HG02973 (cell line): ENCODE measurements around the gene OR56B4.
"Not testable (repeated sequence)": the region's sequence is repeated elsewhere in the genome, so short reads cannot be mapped to it uniquely, and the experiment has no call there.

Source experiments
- ATAC-seq: cut with Tn5 transposase; IDR thresholded peaks from one replicate; pipeline ENCODE4 v1.9.1; 2021; ENCODE audit warnings: moderate library complexity; ENCODE audit not compliant: unreplicated experiment

Gene OR56B4

GRCh38 chr11:6107384-6107783 is at the start of gene OR56B4:
Gene OR56B4 (plus strand): TSS chr11:6107684. CDS start chr11:6107779, 95 bp downstream.
- not testable (repeated sequence) for ATAC-seq

GRCh38 chr11:6061475-6061874 is 46.0 kb upstream of the OR56B4 start:
- ATAC-seq = no peak

- ATAC-seq = no peak
These were observed 44.7 kb upstream of the OR56B4 start for GRCh38 chr11:6062691-6063358.

- ATAC-seq = no peak
These were observed 40.0 kb upstream of the OR56B4 start for GRCh38 chr11:6067502-6067901.

DNA sequence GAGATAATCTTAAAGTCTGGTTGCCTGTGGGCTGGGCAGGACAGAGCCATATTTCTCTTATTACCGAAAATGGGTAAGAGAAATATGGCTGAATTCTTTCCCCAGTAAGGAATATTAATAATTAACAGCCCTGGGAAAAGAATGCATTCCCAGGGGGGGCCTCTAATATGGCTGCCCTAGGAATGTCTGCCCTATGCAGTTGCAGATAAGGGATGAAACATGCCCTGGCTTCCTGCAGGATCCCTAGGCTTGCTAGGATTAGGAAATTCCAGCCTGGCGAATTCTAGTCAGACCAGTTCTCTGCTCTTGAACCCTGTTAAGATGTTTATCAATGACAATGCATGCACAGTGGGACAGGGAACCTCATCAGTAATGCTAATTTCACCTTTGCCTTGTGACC is 31.0 kb upstream of the OR56B4 start:
- ATAC-seq = not testable (repeated sequence)

GRCh38 chr11:6077723-6078122 is 29.8 kb upstream of the OR56B4 start:
- no peak for ATAC-seq

GRCh38 chr11:6079463-6079862 is 28.0 kb upstream of the OR56B4 start:
- no peak for ATAC-seq

DNA sequence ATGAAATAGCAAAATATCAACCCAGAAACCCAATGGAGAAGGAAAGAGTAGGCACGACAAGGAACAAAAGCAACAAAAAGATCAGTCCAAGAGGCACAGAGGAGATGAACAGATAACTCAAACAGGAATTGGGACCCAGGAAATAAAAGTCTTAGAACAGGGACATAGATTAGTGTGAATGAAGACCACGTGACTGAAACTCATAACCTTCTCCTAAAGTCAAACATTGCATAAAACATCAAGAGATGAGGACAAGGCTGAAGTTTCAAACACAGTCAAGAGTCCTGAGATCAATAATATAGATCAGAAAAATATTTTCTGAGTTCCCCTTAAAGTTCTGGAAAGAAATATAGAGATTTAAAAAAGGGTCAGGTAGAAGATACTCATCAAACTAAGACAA is 24.4 kb upstream of the OR56B4 start:
- ATAC-seq = no peak

GRCh38 chr11:6084587-6084986 is 22.9 kb upstream of the OR56B4 start:
- no peak for ATAC-seq

DNA sequence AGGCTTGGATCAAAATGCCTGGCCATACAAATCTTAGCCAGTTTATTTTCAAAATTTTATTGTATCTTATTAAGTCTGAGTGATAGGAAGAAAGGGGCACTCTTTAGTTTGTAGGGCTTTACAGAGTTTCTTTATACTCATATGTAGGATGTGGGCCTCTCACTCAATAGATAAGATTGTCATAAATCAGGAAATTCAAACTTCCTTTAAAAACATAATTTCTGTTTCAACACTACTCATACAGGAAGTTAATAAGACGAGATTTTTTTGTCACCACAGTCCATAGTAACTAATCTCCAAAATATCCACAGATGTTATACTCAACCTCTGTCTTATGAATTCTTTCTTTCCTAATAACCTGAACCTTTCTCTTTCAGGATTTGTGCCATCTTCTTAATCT is 13.3 kb upstream of the OR56B4 start:
- no peak for ATAC-seq

GRCh38 chr11:6095798-6096197 is 11.7 kb upstream of the OR56B4 start:
- no peak for ATAC-seq

GRCh38 chr11:6096417-6096816 is 11.1 kb upstream of the OR56B4 start:
- ATAC-seq = no peak

DNA sequence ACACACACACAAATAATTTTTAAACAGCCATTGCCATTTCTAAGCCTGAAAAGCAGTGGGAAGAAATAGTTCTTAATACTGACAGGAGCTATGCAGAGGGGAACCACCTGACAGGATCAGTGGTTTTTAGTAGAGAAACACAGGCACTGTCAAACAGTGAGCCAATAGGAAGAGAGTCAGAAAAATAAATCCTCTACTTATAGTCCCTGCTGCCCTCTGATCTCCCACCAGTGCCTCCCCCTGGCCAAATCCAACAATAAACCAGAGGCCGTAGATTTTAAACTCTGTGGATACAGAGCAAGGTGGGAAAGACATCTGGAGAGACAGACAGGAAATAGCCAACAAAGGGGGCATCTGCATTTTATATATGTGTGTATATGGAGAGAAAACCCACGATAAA is 7.9 kb upstream of the OR56B4 start:
- ATAC-seq = no peak

DNA sequence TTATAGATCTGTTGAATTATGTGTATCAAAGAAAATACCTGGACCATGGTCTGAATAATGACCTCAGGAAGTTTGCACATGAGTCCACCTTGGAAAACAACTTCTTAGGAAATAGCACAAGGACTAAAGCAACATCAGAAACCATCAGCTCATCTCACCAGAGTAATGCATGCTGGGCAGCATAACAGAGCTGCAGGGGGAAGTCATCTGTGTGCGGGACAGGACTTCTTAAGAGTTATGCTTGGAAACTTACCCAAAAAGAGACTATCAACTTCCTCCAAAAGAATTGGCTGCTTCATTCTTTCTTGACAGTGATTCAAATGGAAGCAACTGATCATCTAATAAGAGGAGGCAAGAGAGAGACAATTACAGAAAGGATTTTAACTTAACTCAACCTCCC is 2.5 kb downstream of the OR56B4 start:
- ATAC-seq = no peak

- ATAC-seq = no peak
These were observed 4.2 kb downstream of the OR56B4 start for GRCh38 chr11:6111673-6112072.

- ATAC-seq = no peak
These were observed 9.2 kb downstream of the OR56B4 start for GRCh38 chr11:6116638-6117037.

- no peak for ATAC-seq
These were observed 16.8 kb downstream of the OR56B4 start for GRCh38 chr11:6124245-6124644.

GRCh38 chr11:6127881-6128280 is 20.4 kb downstream of the OR56B4 start:
- no peak for ATAC-seq

GRCh38 chr11:6129011-6129410 is 21.5 kb downstream of the OR56B4 start:
- no peak for ATAC-seq

DNA sequence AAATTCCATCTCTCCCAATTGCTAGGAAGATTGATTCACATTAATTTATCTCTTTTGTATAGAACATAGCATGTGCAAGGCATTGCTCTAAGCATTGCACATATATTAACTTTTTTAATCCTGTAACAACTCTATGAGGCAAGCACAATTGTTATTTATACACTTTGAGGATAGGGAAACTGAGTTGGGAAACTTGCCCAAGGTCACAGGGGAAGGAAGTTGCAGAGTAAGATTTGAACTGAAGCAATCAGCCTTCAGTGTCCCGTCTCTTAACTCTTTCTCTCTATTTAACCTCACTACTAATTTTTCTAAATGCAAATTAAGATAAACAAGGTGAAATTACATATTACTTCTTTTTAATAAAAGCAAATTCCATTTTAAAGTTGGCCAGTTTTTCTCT is 22.2 kb downstream of the OR56B4 start:
- ATAC-seq = no peak

GRCh38 chr11:6132431-6132830 is 24.9 kb downstream of the OR56B4 start:
- no peak for ATAC-seq

DNA sequence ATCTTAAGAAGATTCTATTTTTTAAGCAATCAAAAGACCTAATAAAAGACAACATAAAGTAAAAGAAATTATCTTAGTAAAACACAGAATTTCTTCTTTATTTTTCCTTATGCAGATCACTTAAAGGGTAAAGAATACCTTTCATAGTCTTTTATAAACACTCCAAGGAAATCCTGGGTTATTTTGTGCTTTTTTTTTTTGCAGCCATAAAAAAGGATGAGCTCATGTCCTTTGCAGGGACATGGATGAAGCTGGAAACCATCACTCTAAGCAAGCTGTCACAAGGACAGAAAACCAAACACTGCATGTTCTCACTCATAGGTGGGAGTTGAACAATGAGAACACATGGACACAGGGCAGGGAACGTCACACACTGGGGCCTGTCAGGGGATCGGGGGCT is 28.5 kb downstream of the OR56B4 start:
- not testable (repeated sequence) for ATAC-seq

DNA sequence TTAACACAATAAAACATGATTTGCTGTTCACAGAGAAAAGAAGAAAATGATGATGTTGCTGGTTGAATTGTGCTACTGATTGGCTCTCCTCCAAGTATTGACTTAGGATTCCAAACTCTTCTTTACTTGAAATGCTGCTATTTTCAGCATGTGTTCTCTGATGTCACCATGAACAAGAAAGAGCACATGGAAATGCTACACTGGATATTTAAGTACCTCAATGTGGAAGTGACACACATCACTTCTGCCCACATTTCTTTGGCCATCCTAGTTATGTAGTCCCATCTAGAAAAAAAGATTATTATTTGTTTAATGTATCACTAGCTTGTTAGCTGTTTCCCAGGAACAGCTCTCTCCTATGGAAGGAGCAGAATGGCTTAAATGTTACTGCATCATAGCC is 35.5 kb downstream of the OR56B4 start:
- ATAC-seq = no peak
